Measurements from ENCODE around the gene SPPL2B.

SPPL2B gene

GRCh38 chr19:2399582-2399981 lies 71.1 kb downstream of the SPPL2B start:
- no peak for ATAC-seq
- TF ChIP-seq TSHZ2 (CRISPR knock-in tag; IDR thresholded peaks at IDR 0.05) (no peak), ZC3H10 (CRISPR knock-in tag; IDR thresholded peaks at IDR 0.05) (no peak), SNAI2 (CRISPR knock-in tag; IDR thresholded peaks at IDR 0.05) (no peak), ESRRG (CRISPR knock-in tag; IDR thresholded peaks at IDR 0.05) (no peak), ARNTL (CRISPR knock-in tag; IDR thresholded peaks at IDR 0.05; ENCODE audit: borderline replicate concordance, low read depth) (no peak), CSDC2 (CRISPR knock-in tag; IDR thresholded peaks at IDR 0.05) (no peak), GLIS3 (CRISPR knock-in tag; IDR thresholded peaks at IDR 0.05) (no peak), ZNF8 (CRISPR knock-in tag; IDR thresholded peaks at IDR 0.05) (no peak), PATZ1 (CRISPR knock-in tag; IDR thresholded peaks at IDR 0.05; ENCODE audit: borderline replicate concordance) (no peak), TCF4 (CRISPR knock-in tag; IDR thresholded peaks at IDR 0.05; ENCODE audit: borderline replicate concordance) (no peak), ISL1 (CRISPR knock-in tag; IDR thresholded peaks at IDR 0.05) (no peak), OSR1 (CRISPR knock-in tag; IDR thresholded peaks at IDR 0.05) (no peak), ZFP3 (CRISPR knock-in tag; IDR thresholded peaks at IDR 0.05) (no peak), BACH2 (CRISPR knock-in tag; IDR thresholded peaks at IDR 0.05; ENCODE audit: borderline replicate concordance) (no peak), RARB (CRISPR knock-in tag; IDR thresholded peaks at IDR 0.05) (no peak), CREB5 (CRISPR knock-in tag; IDR thresholded peaks at IDR 0.05; ENCODE audit: low read depth) (no peak), PPARA (CRISPR knock-in tag; IDR thresholded peaks at IDR 0.05; ENCODE audit: borderline replicate concordance) (no peak), ZFP30 (CRISPR knock-in tag; IDR thresholded peaks at IDR 0.05) (no peak)

All from SK-N-SH treated with all-trans-retinoic acid at 6 μM for 48 hours (cell line).